ENCODE results near the gene DISP3.

DISP3 gene

DNA sequence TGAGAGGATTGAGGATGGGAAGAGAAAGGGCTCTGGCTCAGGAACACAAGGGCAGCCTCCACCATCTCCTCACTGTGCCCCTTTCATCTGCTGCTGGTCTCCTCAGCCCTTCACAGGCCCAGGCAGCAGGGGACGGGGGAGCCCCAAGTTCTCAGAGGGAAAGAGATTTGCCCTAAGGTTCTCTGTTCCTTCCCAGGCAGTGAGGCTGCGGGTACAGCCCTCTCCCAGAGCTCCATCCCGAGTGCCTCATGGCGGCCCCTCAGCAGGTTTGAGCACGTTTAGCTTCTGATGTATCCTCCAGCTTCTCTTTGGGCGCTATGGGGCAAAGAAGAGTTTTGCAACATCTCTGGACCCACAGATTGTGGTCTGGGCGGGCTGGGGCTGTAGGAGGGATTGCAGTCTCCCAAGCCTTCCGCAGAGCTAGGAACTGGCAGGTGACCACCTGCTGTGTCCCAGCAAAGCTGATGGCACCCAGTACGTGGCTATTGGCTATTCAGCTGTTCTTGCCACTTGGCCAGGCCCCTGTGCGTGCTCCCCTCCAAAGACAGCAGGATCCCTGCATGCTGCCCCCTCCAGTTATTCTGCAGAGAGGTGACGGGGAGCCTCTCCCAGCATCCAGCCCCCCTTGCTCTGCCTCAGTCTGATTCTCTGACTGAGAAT lies 10.1 kb downstream of the DISP3 start:
- no peak for DNase-seq

DNA sequence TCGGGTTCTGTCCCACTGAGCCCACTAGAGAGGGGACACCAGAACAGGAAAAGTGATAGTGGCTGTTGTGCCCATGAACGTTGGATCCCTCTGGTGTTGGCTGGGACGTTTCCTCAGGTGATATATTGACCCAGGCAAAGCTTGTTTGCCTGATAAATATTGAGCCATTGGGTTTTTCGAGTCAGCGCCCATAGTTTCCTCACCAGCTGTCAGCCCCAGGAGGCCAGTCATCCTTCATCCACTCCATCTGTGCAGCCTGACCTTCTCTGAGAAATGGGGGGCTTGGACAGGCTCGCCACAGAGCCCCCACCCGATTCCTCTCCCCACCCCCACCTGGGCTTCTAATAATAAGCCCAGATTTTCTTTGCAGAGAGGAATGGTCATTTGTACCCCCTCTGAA lies 13.3 kb downstream of the DISP3 start:
- no peak for DNase-seq

DNA sequence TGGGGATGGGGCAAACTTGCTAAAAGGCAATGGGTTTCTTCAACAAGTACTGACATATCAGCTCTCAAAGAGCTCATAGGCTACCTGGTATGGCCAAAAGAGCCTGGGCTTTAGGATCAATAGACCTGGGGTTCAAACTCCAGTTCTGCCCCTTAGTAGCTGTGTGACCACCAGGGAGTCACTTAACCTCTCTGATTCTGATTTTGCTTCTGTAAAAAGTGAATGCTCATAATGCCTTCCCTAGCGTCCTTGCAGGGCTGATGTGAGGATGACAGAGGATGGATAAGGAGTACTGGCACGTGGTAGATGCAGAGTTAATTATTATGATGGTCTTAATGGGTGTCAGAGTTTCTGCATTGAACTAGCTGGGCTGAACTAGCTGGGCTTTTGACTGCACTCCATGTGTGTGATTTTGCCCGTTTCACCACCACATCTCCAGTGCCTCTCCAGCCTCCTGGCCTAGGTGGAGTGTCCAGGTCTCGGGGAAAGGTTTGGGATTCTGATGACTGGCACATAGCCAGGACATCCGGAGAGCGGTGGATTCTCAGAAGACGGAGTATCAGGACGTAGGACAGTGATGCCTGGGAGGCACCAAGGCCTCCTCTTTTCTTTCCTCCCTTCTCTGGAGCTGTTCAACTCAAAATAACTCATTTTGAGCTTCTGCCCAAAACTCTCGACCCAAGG lies 15.2 kb downstream of the DISP3 start:
- DNase-seq = no peak

DNA sequence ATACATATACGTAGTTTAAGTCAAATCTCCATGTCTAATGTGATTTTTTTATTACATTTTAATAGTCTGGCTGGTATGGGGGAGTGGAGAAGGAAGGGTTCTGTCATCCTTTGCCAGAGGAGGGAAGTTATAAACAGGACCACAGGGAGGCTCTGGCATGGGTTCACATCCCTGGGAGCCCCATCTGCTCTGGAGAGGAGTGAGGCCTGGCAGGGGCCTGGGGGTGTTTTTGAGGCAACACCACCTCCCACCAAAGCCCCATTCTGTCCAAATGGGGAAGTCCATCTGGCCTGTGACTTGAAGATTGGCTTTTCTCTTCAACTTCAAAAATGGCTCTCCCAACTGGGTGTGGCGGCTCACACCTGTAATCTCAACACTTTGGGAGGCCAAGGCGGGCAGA lies 15.8 kb downstream of the DISP3 start:
- DNase-seq = no peak

DNA sequence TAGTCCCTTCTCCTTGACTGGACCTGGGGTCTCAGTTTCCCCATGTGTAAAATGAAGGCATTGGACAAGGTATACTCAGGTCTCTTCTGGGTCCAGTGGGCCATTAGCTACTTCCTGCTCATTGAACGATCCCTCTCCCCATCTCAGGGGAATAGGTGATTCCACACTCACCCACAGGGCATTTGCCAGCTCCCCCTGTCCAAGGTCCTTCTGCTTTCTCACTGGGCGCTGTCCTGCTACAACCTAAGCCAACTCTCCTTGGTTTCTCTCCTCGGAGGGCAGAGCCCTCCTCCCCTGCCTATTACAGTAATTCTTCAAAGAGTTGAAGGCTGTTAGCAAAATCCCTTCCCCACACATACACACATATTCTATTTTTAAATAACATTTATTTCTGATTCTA lies 16.6 kb downstream of the DISP3 start:
- no peak for DNase-seq

DNA sequence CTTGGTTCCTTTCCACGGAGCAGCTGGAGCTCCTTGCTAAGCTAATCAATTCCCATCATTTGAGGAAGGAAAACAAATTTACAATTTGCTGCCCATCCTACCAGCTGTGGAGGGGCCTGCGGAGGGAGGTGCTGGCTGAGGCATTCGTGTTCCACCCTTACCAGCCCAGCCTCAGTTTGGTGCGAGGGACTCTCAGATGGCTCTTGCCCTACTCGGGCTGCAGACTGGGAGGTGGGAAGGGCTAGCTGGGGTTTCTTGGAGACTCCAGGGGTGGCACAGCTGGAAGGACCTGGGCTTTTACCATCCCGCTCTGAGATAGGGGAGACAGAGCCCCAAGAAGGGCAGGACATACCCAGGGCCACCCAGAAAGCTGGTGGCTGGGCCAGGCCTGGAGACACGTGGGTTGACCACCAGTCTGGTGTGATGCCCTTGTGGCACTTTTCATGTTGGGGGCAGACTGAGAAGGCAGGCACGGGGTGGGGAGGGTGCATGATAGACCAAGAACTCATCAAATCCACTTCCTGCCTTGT lies 17.7 kb downstream of the DISP3 start:
- no peak for DNase-seq

DNA sequence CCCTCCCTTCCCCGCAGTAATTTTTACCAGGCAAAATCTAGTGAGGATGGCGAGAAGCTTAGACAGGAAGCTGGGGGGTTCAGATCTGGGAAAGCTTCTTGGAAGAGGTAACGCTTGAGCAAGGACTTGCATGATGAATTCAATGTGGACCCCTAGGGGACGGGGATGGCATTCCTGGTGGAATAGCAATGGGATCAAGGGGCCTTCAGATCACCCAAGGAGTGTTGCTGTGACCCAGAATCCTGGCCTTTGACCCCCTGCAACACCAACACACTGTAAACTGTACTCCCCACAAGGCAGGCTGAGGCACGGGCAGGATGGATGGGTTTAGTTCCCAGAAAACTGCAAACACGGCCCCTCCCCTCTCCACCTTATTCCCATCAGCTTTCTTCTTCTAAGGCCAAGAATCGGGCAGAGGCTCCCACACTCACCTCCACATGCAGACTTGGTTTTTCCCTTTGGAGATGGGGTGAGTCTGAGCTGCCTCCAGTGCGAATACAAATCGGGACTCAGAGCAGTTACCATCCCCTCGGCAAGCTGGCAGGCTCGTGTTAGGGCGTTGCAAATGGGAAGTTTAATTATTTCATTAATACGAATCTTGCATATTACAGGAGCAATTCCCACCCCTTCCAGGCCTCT lies 20.1 kb downstream of the DISP3 start:
- DNase-seq = no peak

DNA sequence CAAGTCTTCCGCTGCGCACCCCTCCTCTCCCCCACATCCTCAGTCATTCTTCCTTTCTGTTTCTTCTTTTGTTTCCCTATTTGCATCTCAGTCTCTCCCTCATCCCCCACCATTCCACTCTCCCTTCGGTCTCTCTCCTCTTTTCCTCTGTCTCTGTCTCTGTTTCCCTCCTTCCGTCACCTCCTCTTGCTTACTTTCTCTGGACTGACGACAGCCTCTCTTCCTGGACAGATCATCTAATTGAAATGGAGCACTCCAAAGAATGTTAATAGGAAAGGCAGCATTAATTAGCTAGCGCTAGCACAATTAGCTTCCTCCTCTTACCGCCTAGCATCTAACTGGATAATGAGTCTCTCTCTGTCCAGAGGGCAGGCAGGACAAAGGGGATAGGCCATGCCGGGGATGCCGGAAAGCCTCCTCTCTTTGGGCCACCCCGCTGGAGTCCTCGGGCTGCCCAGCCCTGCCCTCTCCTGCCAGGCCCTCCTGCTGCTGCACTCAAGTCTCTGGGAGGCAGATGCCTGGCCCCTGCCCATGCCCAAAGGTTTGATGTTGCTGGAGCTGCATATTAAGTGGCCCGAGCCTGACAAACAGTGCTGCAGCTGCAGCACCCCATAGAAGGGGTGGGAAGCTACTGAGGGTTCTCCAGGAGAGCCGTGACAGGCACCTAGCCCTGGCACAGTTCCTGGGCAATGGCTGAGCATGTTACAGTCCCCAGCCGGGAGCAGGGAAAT lies 20.8 kb downstream of the DISP3 start:
- DNase-seq = no peak

DNA sequence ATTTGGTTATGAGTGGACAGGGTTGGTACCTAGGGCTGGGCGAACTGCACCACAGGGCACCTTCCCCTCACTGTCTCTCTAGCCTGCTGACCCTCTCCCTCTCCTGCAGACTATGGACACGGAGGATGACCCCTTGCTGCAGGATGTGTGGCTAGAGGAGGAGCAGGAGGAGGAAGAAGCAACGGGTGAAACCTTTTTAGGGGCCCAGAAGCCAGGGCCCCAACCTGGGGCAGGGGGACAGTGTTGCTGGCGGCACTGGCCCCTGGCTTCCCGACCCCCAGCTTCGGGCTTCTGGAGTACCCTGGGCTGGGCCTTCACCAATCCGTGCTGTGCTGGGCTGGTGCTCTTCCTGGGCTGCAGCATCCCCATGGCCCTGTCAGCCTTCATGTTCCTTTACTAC lies 21.9 kb downstream of the DISP3 start:
- DNase-seq = no peak

DNA sequence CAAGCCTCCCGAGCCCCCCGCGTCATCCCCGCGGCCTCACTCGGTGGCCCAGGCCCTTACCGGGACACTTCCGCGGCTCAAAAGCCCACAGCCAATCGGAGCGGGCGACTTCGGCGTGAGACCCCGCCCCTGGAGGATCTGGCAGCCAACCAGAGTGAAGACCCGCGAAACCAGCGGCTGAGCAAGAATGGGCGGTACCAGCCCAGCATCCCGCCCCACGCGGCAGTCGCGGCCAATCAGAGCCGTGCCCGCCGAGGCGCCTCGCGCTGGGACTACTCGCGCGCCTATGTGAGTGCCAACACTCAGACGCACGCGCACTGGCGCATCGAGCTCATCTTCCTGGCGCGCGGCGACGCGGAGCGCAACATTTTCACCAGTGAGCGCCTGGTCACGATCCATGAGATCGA lies 22.5 kb downstream of the DISP3 start:
- peak; percentile 41 for DNase-seq

DNA sequence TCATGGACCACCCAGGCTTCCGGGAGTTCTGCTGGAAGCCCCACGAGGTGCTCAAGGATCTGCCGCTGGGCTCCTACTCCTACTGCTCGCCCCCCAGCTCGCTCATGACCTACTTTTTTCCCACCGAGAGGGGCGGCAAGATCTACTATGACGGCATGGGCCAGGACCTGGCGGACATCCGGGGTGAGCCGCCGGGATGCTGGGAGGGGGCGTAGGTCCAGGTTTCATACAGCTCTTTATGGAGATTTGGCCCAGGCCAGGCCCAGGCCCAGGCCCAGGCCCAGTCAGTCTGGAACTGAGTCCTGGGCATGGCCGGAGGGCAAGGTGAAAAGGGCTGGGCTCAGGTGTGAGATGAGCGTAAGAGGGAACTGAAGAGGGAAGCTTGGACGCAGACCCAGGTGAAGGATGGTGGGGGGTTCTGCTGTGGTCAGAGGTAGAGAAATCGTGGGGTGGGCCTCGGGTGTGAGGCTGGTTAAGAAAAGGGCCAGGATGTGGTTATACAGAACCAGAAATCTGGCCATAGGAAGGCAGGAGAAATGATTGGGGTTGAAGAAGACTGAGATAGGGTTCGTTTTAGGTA lies 23.0 kb downstream of the DISP3 start:
- no peak for DNase-seq

DNA sequence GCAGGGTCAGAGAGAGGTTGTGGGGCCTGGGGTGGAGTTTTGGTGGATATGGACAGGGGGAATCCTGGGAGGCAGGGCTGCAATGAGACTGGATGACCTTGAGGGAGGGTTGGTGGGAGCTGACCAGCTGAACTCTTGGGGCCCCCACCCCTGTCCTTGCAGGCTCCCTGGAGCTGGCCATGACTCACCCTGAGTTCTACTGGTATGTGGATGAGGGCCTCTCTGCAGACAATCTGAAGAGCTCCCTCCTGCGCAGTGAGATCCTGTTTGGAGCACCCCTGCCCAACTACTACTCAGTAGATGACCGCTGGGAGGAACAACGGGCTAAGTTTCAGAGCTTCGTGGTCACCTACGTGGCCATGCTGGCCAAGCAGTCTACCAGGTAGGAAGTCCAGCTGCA lies 23.6 kb downstream of the DISP3 start:
- no peak for DNase-seq

DNA sequence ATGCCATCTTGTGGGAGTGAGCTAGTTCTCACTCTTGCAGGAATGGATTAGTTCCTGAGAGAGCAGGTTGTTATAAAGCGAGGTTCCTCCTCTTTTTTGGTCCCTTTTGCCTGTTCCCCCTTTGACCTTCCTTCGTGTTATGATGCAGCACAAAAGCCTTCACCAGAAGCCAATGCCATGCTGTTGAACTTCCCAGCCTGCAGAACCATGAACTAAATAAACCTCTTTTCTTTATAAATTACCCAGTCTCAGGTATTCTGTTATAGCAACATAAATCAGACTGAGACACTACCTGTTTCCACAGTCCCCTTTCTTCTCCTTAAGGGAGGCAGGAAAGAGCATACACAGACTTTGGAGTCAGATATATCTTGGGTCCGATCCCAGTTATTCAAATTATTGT lies 25.6 kb downstream of the DISP3 start:
- DNase-seq = no peak

DNA sequence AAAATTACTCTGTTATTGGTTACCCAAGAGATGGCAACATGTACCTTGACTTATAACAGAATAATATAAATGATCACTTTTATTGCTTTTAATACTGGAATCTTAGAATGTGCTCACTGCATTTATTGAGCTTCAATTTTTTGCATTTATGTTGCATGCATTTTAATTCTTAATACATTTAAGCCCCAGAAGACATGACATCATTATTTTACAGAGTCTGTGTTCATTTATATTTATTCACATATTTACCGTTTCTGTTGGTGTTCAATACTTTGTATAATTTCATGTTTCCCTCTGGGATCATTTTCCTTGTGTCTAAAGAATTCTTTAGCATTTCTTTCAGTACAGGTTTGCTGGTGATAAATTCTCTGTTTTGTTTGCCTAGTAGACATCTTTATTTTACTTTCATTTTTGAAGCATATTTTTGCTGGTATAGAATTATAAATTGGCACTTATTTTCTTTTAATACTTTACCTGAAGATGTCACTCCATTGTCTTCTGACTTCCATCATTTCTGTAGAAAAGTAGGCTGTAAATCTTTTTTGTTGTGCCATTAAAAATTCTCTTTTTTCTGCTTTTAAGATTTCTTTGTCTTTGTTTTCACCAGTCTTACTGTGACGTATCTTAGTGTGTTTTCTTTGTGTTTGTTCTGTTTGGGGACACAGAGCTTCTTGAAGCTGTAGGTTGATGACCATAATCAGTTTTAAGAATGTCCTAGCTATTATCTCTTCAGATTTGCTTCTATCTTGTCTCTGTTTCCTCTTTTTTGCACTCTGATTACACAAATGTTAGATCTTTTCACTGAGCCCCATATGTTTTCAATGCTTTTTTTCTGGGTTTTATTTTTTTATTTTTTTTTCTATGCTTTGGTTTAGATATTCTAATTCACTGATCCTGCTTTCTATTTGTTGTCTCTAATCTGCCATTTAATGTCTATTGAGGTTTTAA lies 26.9 kb downstream of the DISP3 start:
- no peak for DNase-seq

DNA sequence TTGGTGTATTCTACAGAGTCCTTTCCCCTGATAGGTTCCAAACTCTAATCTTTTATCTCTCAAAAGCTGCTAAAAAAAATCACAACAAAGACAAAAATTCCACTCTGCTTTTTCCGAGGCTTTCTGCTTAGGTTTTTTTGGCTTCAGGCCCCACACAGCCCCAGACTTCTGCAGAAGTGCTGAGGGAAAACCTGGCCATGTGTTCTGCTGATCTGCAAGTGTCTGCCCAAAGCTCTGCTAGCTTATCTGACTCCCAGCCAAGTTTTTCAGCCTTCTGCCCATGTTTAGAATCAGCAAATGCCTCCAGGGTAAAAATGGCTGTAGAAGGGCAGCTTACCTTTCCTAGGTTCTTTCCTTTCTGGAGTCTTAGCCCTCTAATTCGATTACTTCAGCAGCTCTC lies 28.4 kb downstream of the DISP3 start:
- no peak for DNase-seq

DNA sequence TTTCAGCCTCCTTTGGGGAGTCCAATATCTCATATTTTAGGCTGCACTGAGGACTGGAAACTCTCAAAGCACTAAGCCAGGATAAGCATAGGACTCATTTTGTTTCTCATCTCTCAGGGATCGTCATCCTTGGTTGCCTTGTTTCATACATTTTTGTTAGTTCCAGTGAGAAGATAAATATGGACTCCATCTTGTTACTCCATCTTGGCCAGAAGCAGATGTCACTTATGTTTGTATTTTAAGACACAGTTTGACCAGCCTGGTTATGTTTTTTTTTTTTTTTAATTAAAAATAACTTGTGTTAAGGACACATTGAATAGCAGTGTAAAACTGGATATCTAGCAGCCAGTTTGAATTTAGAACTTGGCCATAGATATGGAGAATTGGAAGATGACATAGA lies 34.7 kb downstream of the DISP3 start:
- no peak for DNase-seq

DNA sequence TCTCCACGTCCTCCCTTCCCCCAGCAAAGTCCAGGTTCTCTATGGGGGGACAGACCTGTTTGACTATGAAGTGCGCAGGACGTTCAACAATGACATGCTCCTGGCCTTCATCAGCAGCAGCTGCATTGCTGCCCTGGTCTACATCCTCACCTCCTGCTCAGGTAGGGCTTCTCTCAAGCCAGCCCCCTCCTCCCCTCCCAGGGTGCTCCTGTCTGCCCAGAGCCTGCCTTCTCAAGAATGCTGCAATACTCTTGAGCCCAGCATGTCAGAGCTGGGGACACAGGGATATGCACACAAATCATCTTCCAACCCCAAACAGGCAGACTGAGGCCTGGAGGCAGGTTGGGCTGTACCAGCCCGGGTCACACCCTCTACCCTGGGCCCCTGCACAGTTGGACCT lies 35.4 kb downstream of the DISP3 start:
- DNase-seq = no peak

DNA sequence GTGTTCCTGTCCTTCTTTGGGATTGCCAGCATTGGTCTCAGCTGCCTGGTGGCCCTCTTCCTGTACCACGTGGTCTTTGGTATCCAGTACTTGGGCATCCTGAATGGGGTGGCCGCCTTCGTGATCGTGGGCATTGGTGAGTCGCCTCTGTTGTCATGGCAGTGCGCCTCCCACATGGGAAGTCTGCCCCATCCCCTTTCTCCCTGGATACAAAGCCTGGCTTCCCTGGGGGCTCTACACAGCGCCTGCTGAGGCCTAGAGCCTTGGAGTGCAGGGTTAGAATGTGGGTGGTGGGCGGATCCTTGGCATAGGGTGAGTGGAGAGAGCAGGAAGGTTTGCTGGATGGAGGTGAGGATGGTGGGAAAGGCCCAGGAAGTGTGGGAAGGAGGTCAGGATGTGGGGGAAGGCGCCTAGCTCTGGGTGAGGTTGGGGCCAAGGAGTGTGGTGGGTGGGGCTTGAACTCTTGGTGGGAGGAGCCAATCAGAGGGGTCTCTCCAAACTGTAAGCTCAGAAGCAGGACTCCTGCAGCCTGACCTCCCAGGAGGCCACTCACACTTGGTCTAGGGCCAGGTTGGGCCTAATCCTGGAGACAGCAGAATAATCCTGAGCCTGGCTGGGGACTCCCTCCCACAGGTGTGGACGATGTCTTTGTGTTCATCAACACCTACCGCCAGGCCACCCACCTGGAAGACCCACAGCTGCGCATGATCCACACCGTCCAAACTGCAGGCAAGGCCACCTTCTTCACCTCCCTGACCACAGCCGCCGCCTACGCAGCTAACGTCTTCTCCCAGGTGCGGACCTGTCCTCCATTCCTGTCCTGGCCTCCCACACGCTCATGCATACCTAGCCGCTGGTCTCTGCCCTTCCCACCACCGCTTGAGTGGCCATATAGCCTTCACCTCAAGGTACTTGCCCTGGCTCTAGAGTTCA lies 36.7 kb downstream of the DISP3 start:
- DNase-seq = no peak

DNA sequence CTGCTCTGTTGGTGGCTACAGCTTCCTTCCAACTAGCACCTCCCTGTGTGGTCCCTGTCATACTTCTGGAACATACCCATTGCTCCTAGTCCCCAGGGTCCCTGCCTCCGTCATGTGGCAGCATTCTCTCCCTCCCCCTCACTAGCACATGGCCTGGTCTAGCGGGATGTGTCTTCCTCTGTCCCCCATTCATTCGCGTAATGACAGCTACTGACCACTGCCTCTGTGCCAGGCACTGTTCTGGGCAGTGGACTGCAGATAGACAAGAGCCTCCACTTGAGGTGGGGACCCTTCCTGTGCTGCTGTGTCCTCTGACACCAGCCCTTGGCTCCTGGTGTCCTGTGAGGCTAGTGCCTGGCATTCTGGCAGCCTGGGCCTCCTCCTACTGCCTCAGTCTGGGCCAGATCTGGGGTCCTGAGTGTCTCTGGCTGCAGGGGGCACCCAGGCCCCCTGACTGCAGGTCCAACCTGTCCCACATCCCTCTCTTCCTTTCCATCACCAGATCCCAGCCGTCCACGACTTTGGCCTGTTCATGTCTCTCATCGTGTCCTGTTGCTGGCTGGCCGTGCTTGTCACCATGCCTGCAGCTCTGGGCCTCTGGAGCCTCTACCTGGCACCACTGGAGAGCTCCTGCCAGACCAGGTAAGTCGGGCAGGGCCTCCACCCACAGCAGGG lies 38.1 kb downstream of the DISP3 start:
- no peak for DNase-seq

DNA sequence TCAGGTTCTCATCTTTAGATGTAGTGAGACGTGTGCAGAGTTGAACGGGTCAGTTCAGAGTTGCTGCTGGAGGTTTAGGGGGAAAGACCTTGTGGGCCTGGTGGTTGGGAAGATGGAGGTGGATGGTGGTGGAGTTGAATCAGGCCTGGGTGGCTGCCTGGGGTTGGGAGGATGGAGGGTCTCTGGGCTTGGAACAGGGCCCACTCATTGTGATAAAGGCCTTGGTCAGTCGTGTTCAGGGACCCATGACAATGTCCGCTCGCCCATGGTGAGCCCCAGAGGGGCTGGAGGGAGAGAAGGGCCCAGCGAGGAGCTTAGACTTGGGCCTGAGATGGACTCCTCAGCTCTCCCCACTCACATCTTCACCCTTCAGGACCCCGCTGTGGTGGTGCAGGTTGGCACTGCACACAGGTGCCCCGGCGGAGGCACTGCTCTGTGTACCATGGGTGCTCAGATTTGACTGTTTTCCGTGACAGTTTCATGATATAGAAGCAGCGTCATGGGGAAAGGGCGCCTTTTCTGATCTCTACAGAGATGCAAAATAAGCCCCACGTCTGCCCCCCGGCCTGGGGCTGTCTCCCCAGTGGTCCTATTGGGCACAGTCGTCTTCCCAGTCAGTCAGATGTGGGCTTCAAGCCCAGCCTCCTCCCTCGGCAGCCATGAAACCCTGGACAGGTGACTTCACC lies 39.2 kb downstream of the DISP3 start:
- DNase-seq = no peak

Measured in activated CD4-positive, CD25-positive, alpha-beta regulatory T cell treated with anti-CD3 and anti-CD28 coated beads, Interleukin-2, amount 50 U/mL, for 72 hours (primary cell).